Right ventricle myocardium superior (tissue), 1 donor: Measurements from ENCODE around the gene CNN3. TPM values are rescaled to one million over a fixed set of nuclear protein-coding genes. Genes with fewer than 3 reads are reported as not detected.

Source experiments
- ATAC-seq: fragments of 200-7000 bp; cut with Tn5 transposase; one replicate; pipeline ENCODE4 v1.9.1; 2020; ENCODE audit warnings: mild to moderate bottlenecking; ENCODE audit not compliant: poor library complexity
- DNase-seq: peaks from one replicate; pipeline ENCODE4 v3.0.0-alpha.2; 2020
- intact Hi-C: fragments of 100-400 bp; cut with DNase I; formaldehyde crosslinking; loops from one replicate; pipeline ENCODE4 v1.11.2; 2022
- long read RNA-seq: library from polyadenylated mRNA; unstranded; transcript quantifications from one replicate; pipeline ENCODE4 v2.0.0, GENCODE V29; 2021
- total RNA-seq: library from RNA; stranded (reverse); fragmentation: NEBNext Ultra II Directional; extraction: Animal tissue kit (Norgen Biotek cat#: 25700); gene quantifications from one replicate; pipeline ENCODE4 v1.2.1, GENCODE V29; 2021
- donor health status: DM: no; HTN: yes; CAD: no; lungs with severe emphysema.

CNN3 gene
- 49.4 TPM for total RNA-seq
- long read RNA-seq, transcript CNN3-201 (7 exons, 2,165 nt): major isoform, 221 of 235 reads
- long read RNA-seq, partial matches to known transcripts: 0 of 235 reads
- long read RNA-seq, other reads (novel, unspliced or antisense): 14 of 235 reads

GRCh38 chr1:94926915-94927404, at the start of gene CNN3:
Gene CNN3 (minus strand): TSS chr1:94927110. CDS start chr1:94926894, 216 bp downstream.
- DNase-seq (peak; percentile 94), ATAC-seq (peak; percentile 93)
- intact Hi-C loops: loop anchor here (2.0 to 10.0 kb wide), 2 partner anchors 88 to 116 kb away; no protein-coding TSS in a partner anchor

- ATAC-seq (no peak), DNase-seq (no peak)
- intact Hi-C loops: no loop called here
These were observed 47.9 kb upstream of the CNN3 start for GRCh38 chr1:94974824-94975223.

GRCh38 chr1:94974241-94974640, 47.3 kb upstream of the CNN3 start:
- peak; percentile 30 for ATAC-seq
- no peak for DNase-seq
- intact Hi-C loops: no loop called here

- no peak for DNase-seq
- peak; percentile 55 for ATAC-seq
- intact Hi-C loops: no loop called here
These were observed 46.5 kb upstream of the CNN3 start for GRCh38 chr1:94973309-94973922.

GRCh38 chr1:94971491-94971924, 44.6 kb upstream of the CNN3 start:
- ATAC-seq: no peak
- intact Hi-C loops: no loop called here
- DNase-seq: no peak

- no peak for DNase-seq
- no peak for ATAC-seq
- intact Hi-C loops: no loop called here
These were observed 43.9 kb upstream of the CNN3 start for GRCh38 chr1:94970783-94971182.

GRCh38 chr1:94969137-94969536, 42.2 kb upstream of the CNN3 start:
- intact Hi-C loops: no loop called here
- DNase-seq (no peak), ATAC-seq (no peak)

- intact Hi-C loops: no loop called here
- ATAC-seq: no peak
These were observed 39.1 kb upstream of the CNN3 start for GRCh38 chr1:94966033-94966432.

GRCh38 chr1:94963864-94964263, 37.0 kb upstream of the CNN3 start:
- no peak for ATAC-seq
- no peak for DNase-seq
- intact Hi-C loops: no loop called here

More at GRCh38 chr1:94966033-94966432, 39.1 kb upstream of the CNN3 start:
- no peak for DNase-seq

GRCh38 chr1:94962409-94963265, 35.7 kb upstream of the CNN3 start:
- no peak for DNase-seq
- intact Hi-C loops: no loop called here

GRCh38 chr1:94961988-94962387, 35.1 kb upstream of the CNN3 start:
- ATAC-seq (no peak), DNase-seq (no peak)
- intact Hi-C loops: no loop called here

More at GRCh38 chr1:94962409-94963265, 35.7 kb upstream of the CNN3 start:
- ATAC-seq: peak; percentile 74

GRCh38 chr1:94961582-94961981, 34.7 kb upstream of the CNN3 start:
- intact Hi-C loops: no loop called here
- no peak for DNase-seq
- no peak for ATAC-seq

- intact Hi-C loops: no loop called here
- no peak for ATAC-seq
These were observed 31.2 kb upstream of the CNN3 start for GRCh38 chr1:94958081-94958480.

GRCh38 chr1:94955767-94956632, 29.1 kb upstream of the CNN3 start:
- intact Hi-C loops: no loop called here
- ATAC-seq (peak; percentile 89), DNase-seq (peak; percentile 57)

More at GRCh38 chr1:94958081-94958480, 31.2 kb upstream of the CNN3 start:
- no peak for DNase-seq

GRCh38 chr1:94954263-94955220, 27.6 kb upstream of the CNN3 start:
- ATAC-seq: peak; percentile 62
- intact Hi-C loops: no loop called here
- DNase-seq: no peak

- no peak for DNase-seq
- ATAC-seq: no peak
- intact Hi-C loops: no loop called here
These were observed 26.8 kb upstream of the CNN3 start for GRCh38 chr1:94953746-94954145.

- ATAC-seq: no peak
- intact Hi-C loops: no loop called here
- DNase-seq: no peak
These were observed 26.2 kb upstream of the CNN3 start for GRCh38 chr1:94953107-94953506.

GRCh38 chr1:94952539-94952938, 25.6 kb upstream of the CNN3 start:
- intact Hi-C loops: no loop called here
- DNase-seq (no peak), ATAC-seq (no peak)
